GM18511 (cell line): ENCODE results near the gene FGFR4.

ENCODE experiments used
- ATAC-seq: cut with Tn5 transposase; IDR thresholded peaks from one replicate; pipeline ENCODE4 v1.9.1; 2021; ENCODE audit warnings: mild to moderate bottlenecking, moderate library complexity; ENCODE audit not compliant: unreplicated experiment

The FGFR4 gene

DNA sequence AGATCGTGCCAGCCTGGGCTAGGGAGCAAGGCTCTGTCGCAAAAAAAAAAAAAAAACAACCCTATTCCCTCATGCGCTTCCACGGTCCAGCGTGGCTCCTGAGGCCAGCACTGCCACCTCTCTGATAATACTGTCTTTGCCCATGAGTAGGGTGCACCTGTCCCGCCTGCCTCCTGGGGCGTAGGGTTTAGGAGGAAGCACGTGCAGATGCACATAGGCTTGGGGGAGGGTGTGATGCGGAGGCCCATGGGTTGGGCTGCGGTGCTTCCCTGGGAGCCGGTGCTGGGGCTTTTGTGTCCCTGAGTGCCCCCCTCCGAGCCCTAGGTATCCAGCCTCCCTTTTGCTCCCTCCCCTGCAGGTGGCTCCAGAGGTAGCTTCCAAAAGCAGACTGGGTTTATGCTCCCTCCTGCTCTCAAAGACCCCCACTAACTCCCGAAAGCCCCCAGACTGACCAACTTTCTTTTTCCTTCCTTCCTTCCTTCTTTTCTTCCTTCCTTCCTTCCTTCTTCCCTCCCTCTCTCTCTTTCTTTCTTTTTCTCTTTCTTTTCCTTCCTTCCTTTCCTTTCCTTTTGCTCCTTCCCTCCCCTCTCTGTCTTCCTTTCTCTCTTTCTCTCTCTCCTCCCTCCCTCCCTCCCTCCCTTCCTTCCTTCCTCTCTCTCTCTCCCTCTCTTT lies 12.8 kb downstream of the FGFR4 start:
- ATAC-seq = no peak

DNA sequence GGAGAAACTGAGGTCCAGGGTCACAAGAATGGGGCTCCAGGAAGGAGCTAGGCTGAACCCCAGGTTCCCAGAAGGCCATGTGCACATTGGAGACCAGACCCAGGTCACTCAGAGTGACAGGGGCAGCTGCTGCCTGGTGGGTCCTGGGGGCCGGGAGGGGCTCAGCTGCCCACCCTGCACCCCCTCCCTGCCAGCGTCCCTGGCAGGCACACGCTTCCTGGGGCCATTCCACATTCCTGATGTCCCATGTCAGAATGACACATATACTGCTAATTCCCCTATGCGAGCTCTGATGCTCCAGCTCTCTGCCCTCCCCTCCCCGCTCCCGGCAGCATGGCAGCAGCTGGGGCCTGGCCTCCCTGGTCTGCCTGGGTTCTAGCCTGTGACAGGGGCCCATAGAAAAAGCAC lies 14.0 kb downstream of the FGFR4 start:
- no peak for ATAC-seq

DNA sequence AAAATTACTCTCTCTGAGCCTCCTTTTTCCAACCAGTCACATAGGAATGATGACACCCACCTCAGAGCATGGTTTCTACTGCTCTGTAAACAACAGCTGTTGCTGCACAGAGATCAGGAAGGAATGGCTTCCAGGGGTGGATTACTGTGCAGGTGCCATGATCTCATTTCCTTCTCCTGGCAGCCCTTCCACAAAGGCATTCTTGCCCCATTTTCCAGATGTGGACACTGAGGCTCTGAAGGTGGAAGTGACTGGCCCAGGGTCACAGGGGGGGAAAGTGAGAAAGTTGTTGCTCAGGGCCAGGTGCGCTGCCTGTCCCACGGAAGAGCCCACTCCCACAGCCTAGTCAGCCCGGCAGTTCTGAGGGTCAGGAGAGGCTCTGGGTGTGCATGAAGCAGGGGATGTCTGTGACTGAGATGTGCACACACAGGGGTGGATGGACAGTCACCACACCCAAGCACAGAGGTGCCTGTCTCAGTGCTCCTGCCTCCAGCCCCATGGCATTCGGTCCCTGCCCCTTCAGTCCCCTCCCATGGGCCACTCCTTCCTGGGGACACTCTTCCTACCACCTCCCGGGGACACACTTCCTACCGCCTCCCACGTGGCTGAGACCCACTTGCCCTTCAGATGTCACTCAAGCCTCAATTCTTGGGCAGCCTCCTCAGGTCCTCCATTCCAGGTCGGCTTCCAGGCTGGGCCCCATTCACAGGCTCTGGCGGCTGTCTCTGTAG lies 17.0 kb downstream of the FGFR4 start:
- no peak for ATAC-seq

- ATAC-seq = no peak
These were observed 19.2 kb downstream of the FGFR4 start for GRCh38 chr5:177105691-177106476.

DNA sequence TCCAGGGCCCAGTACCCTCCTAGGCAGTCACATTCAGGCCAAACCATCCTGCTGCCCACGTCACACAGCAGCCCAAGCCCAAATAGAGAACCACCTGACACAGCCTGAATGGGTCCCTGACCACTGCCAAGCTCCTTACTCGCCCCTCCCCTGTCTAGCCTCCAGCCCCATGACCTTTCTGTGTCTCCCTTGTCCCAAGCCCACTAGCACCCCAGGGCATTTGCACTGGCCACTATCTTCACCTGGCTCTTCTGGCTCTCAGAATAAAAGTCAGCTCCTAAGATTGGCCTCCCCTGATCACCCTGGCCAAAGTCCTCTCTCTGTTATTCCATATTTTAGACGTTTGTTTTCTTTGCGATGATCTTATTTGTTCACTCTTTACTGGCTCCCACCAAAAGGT lies 20.4 kb downstream of the FGFR4 start:
- ATAC-seq = no peak

GRCh38 chr5:177109810-177110209 lies 23.1 kb downstream of the FGFR4 start:
- no peak for ATAC-seq

GRCh38 chr5:177111720-177112394 lies 25.1 kb downstream of the FGFR4 start:
- no peak for ATAC-seq

GRCh38 chr5:177112589-177113220 lies 26.0 kb downstream of the FGFR4 start:
- no peak for ATAC-seq

- no peak for ATAC-seq
These were observed 27.1 kb downstream of the FGFR4 start for GRCh38 chr5:177113566-177114424.

GRCh38 chr5:177116631-177117373 lies 30.1 kb downstream of the FGFR4 start:
- ATAC-seq = no peak

- ATAC-seq = no peak
These were observed 30.8 kb downstream of the FGFR4 start for GRCh38 chr5:177117441-177118045.

DNA sequence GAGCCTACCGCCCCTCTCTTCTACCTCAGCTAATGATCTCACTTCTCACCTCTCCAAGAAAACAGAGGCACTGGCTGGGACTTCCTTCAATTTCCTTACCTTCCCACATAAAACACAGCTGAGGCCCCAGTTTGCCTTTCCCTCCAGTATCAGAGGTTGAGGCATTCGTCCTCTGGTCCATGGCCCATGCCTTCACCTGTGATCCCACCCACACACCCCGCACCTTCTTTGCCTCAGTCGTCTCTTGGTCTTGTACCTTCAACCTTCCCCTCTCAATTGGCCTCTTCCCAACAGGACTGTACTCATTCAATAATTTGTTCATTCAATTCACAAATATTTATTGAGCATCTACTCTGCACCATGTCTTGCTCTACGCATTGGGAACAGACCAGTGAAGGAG lies 35.9 kb downstream of the FGFR4 start:
- ATAC-seq = no peak

- peak; percentile 49 for ATAC-seq
These were observed 37.2 kb downstream of the FGFR4 start for GRCh38 chr5:177123789-177124485.

DNA sequence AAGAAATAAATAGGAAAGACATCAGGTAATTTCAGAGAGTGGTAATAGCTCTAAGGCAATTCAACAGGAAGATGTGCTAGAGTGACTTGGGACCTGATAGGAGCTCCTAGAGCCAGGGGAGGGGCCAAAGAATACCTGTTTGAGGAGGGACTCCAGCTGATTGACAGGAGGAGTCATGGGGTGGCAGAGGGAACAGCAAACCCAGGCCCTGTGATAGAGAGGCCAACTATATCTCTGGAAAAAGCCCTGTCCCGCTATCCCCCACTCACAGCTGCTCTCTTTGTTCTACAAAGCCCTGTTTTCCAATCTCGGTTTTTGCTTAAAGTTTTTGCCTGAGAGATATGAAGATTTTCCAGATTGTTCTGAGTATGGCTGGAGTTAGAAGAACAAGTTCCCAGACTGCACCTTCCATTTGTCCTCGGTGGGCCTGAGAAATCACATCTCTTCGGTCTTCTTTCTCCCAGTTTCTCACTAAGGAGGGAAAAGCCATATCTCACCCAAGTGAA lies 37.8 kb downstream of the FGFR4 start:
- peak; percentile 63 for ATAC-seq

- no peak for ATAC-seq
These were observed 40.1 kb downstream of the FGFR4 start for GRCh38 chr5:177126771-177127170.

DNA sequence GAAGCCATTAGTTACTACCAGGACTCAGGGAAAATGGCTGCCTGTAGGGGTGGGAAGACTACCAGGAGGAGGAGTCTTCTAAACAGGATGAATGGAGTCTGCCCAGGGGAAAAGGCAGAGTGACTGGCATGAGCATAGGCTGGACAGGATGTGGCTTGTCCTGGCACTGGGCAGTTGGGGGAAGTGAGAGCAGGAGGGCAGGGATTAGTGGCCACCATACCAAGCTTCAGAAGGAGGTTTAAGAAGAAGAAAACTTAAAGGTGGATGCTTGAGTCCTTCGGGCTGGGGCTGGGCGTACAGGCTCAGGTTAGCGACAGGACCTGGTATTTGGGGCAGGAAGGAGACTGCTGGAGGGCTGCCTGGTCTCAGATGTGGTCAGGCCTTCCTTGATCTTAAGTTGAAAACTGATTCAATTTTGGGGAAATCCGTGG lies 41.9 kb downstream of the FGFR4 start:
- ATAC-seq = no peak

DNA sequence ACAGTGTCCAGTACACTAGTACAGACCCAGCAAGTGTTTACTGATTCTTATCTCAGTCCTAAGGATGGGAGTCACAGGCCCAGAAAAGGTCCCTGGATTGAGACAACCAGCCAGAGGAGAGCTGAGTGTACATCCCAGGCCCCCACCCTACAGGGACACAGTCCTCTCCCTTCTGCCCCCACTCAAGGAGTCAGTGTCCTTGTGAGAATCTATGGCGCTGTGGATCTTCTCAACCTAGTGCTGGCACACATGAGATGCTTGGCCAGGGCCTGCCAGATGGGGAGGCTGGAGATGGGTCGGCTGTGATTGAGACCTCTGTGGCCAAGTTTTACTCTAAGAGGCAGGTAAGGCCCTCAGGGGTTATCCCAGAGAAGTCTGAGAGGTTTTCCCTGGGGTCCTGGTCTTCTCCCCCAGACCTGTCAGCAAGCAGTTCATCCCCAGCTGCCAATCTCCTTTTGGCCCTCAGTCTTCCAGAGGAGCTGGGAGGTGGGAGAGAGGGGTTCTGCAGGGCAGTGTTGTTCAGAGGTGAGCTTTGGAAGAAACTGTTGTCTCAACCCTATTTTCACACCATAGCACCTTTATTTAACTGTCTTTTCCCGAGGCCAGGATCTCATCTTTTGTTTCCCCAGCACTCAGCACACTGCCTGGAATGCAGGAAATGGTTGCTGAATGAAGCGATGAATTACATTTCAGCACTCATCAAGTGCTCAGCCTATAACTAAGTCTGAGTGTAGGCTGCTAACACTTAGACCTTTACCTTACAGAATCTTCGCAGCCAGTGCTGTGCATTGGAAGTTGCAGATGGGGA lies 43.7 kb downstream of the FGFR4 start:
- ATAC-seq = no peak
